GM23248 (cell line): ENCODE data around the gene GNAQ.

Experiments used
- EZH2 ChIP-seq: fragments of 200-600 bp; sonication (generic); IDR thresholded peaks from 2 replicates; pipeline ENCODE4 v1.6.1; 2018; ENCODE audit warnings: antibody characterized with exemption, mild to moderate bottlenecking; ENCODE audit not compliant: insufficient read depth, poor library complexity, severe bottlenecking
- EZH2phosphoT487 ChIP-seq: fragments of 200-600 bp; sonication (generic); IDR thresholded peaks from 2 replicates; pipeline ENCODE4 v1.6.1; 2018; ENCODE audit warnings: antibody characterized with exemption, moderate library complexity, mild to moderate bottlenecking, low read depth; ENCODE audit not compliant: insufficient read depth

DNA sequence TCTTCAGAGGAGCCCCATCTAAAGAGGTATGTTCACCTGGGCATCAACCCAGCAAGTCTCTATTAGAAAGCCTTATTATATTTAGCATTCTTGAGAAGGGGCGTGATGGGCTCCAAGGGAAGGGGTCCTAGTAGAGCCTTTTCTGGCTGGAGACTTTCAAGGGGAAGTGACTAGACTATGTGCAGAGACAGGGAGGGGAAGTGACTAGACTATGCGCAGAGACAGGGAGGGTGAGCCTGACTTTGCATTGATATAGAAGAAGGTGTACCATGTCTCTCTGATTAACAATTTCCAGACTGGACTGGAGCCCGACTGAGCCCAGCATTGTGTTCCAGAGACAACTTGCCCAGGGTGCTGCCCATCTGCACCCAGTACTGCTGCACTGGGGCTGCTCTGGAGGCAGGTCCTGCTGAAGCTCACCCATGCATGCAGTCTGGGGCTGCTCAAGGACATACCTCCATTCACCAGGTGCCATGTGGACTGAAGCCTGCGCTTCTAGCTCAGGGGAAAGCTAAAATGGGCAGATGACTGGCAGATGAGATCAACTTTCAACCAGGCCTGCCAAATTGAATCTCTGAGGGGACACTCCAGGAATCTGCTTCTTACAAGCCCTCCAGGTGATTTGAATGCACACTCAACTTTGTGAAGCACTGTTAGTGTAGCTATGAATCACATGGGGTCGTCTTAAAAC, 300.5 kb downstream of the GNAQ start:
- no peak for TF ChIP-seq EZH2
- no peak for TF ChIP-seq EZH2phosphoT487
